A673 (cell line): Measurements from ENCODE around the gene OSTF1. TPM values are rescaled to one million over a fixed set of nuclear protein-coding genes. Genes with fewer than 3 reads are reported as not detected.

Source experiments
- BruUV-seq: library from RNA; stranded (reverse); fragments of 400-500 nt; replicated peaks from 2 replicates; lab custom pipeline; 2021; lab: Mats Ljungman, UMichigan
- CTCF ChIA-PET: fragments of 300-600 bp; sonication (Branson Sonifier 250); formaldehyde crosslinking; loops from one replicate; lab custom pipeline; 2022; ENCODE audit warnings: antibody characterized with exemption; lab: Charles Lee
- POLR2A ChIA-PET: fragments of 300-600 bp; sonication (Branson Sonifier 250); formaldehyde crosslinking; loops from one replicate; lab custom pipeline; 2022; ENCODE audit warnings: antibody characterized with exemption; ENCODE audit not compliant: low non-redundant PET; lab: Charles Lee
- DNase-seq: peaks from one replicate; pipeline ENCODE4 v3.0.0-alpha.2; 2015; ENCODE audit warnings: low spot score
- H3K27ac ChIP-seq: fragments of 200-600 bp; sonication (generic); 2 replicates; pipeline ENCODE4 v1.5.1; 2016; ENCODE audit warnings: mixed run types, low read depth, mild to moderate bottlenecking, mixed read lengths, antibody characterized with exemption, low read length; ENCODE audit not compliant: poor library complexity, severe bottlenecking
- H3K27me3 ChIP-seq: fragments of 200-600 bp; sonication (generic); replicated peaks from 2 replicates; pipeline ENCODE4 v1.6.1; 2017; ENCODE audit warnings: mixed run types, low read depth, mild to moderate bottlenecking, mixed read lengths, antibody characterized with exemption, low read length; ENCODE audit not compliant: insufficient read depth, poor library complexity
- H3K36me3 ChIP-seq: fragments of 200-600 bp; sonication (generic); 2 replicates; pipeline ENCODE4 v1.6.1; 2016; ENCODE audit warnings: mixed run types, mild to moderate bottlenecking, mixed read lengths, antibody characterized with exemption, low read length; ENCODE audit not compliant: insufficient read depth, poor library complexity, severe bottlenecking
- H3K4me1 ChIP-seq: fragments of 200-600 bp; sonication (generic); 2 replicates; pipeline ENCODE4 v1.6.1; 2017; ENCODE audit warnings: mixed run types, mild to moderate bottlenecking, mixed read lengths, antibody characterized with exemption, low read length; ENCODE audit not compliant: insufficient read depth, poor library complexity, severe bottlenecking
- H3K4me3 ChIP-seq: fragments of 200-600 bp; sonication (generic); 2 replicates; pipeline ENCODE4 v1.5.1; 2016; ENCODE audit warnings: low read depth, mixed run types, mild to moderate bottlenecking, mixed read lengths, low read length; ENCODE audit not compliant: poor library complexity, severe bottlenecking
- H3K9me3 ChIP-seq: fragments of 200-600 bp; sonication (generic); 2 replicates; pipeline ENCODE4 v1.6.1; 2016; ENCODE audit warnings: mixed run types, low read depth, mild to moderate bottlenecking, mixed read lengths, antibody characterized with exemption, low read length; ENCODE audit not compliant: poor library complexity, severe bottlenecking
- CTCF ChIP-seq: fragments of 300-800, 200-600 bp; sonication (generic); conservative IDR thresholded peaks from 2 replicates; pipeline ENCODE4 v1.5.1; 2017; ENCODE audit warnings: low read depth, mild to moderate bottlenecking, antibody characterized with exemption, low read length, moderate library complexity, mixed read lengths
- EZH2 ChIP-seq: fragments of 200-600 bp; sonication (generic); IDR thresholded peaks from 2 replicates; pipeline ENCODE4 v1.6.1; 2017; ENCODE audit warnings: borderline replicate concordance, low read depth, mild to moderate bottlenecking, mixed read lengths, antibody characterized with exemption, low read length; ENCODE audit not compliant: poor library complexity, severe bottlenecking
- intact Hi-C: fragments of 100-400 bp; cut with micrococcal nuclease; formaldehyde crosslinking; loops from one replicate; pipeline ENCODE4 v1.10.0; 2022; ENCODE audit not compliant: unreplicated experiment
- total RNA-seq: library from RNA; stranded (reverse); gene quantifications from 2 replicates; pipeline ENCODE4 v1.2.3, GENCODE V29; 2021

The OSTF1 gene
- total RNA-seq, 1 experiment from 2014 or later: 2.3 TPM

- H3K4me3 ChIP-seq: no peak overlapping the region
- no peaks in the 10 kb centered on the region for H3K36me3 ChIP-seq
- TF ChIP-seq CTCF (no peak), EZH2 (no peak)
- no TSS peak for BruUV-seq
- no peaks in the 10 kb centered on the region for H3K4me1 ChIP-seq
- DNase-seq: no peak
- CTCF ChIA-PET: no interaction called here
- H3K9me3 ChIP-seq: no peaks in the 10 kb centered on the region
- POLR2A ChIA-PET: no interaction called here
- no peak overlapping the region for H3K27ac ChIP-seq
- H3K27me3 ChIP-seq: peaks cover 4% of the 10 kb centered on the region
- intact Hi-C loops: no loop called here
Measured at GRCh38 chr9:75176037-75176436, 87.7 kb downstream of the OSTF1 start.

- intact Hi-C loops: no loop called here
- CTCF ChIA-PET: no interaction called here
Measured at GRCh38 chr9:75181750-75182149, 93.4 kb downstream of the OSTF1 start.

GRCh38 chr9:75183306-75183705, 95.0 kb downstream of the OSTF1 start:
- no peak for DNase-seq
- CTCF ChIA-PET: no interaction called here
- no TSS peak for BruUV-seq

More at GRCh38 chr9:75181750-75182149, 93.4 kb downstream of the OSTF1 start:
- POLR2A ChIA-PET: no interaction called here
- H3K9me3 ChIP-seq: no peaks in the 10 kb centered on the region
- DNase-seq: no peak
- no peak overlapping the region for H3K4me3 ChIP-seq
- no peaks in the 10 kb centered on the region for H3K36me3 ChIP-seq
- BruUV-seq: no TSS peak
- H3K4me1 ChIP-seq: no peaks in the 10 kb centered on the region
- no peaks in the 10 kb centered on the region for H3K27me3 ChIP-seq
- TF ChIP-seq CTCF: no peak
- TF ChIP-seq EZH2: no peak
- H3K27ac ChIP-seq: no peak overlapping the region

More at GRCh38 chr9:75183306-75183705, 95.0 kb downstream of the OSTF1 start:
- no peaks in the 10 kb centered on the region for H3K9me3 ChIP-seq
- H3K36me3 ChIP-seq: no peaks in the 10 kb centered on the region
- intact Hi-C loops: no loop called here
- TF ChIP-seq CTCF: no peak
- TF ChIP-seq EZH2: no peak
- no peaks in the 10 kb centered on the region for H3K27me3 ChIP-seq
- no peak overlapping the region for H3K27ac ChIP-seq
- H3K4me1 ChIP-seq: no peaks in the 10 kb centered on the region
- no peak overlapping the region for H3K4me3 ChIP-seq
- POLR2A ChIA-PET: no interaction called here
